ENCODE data around the gene GSTO2. TPM values are rescaled to one million over a fixed set of nuclear protein-coding genes. Genes with fewer than 3 reads are reported as not detected.

GSTO2 gene
- total and polyA plus RNA-seq, 10 of the 15 experiments (the other 5 are each of a cell fraction or from before 2014, with no cell fraction given): 0.16 to 0.86 (median 0.46) TPM

DNA sequence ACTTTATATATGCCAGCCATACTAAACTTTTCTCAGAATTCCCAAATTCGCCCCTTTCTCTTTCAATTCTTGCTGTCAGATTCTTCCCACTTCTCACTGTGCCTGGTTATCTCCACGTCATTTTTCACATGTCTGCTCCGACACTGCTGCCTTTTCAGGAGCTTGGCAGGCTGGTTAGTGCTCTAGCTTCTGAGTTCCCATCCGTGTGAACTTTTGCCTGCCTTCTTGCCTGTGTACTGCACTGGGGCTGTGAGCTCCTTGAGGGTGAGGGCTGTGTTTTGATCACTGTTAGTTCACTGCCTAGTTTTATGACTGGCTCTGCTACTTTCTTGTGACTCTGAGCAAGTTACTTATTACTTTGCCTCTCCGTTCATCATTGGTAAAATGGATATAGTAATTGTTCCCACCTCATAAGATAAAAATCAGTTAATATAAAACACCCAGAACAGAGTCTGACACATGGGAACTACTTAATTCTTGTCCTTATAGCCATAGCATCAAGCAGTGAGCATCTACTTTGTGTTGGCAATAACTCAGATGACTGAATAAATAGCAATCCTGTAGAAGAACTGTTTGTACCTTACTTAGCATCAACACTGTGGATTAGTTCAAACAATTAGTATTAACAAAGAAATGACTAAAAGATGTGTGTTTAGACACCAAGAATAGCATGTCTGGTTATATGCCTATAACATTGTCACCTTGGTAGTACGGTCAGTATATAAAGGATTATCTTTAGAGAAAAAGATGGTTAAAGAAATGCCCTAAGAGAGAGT lies 8.8 kb upstream of the GSTO2 start:
- peaks cover 0 to 31% of the 10 kb centered on the region in 2 experiments; a peak in 3 of 4 replicates for H3K36me3 ChIP-seq (ENCODE audit: control insufficient read depth in 2 of 2, insufficient read depth in 2 of 2, low read length in 1 of 2)
- 86% methylated on average over 6 of the region's 6 CpGs for WGBS (ENCODE audit: insufficient coverage, insufficient replicate concordance, low lambda C conversion rate, missing lambda C conversion rate)
- SMC1A ChIA-PET (ENCODE audit: uncharacterized antibody, unreplicated experiment): no interaction called here
- no TSS peak for BruUV-seq (replicated peaks)
- intact Hi-C loops (cut with micrococcal nuclease; ENCODE audit: unreplicated experiment): loop anchor here (10.0 kb wide), 1 partner anchor 355 kb away; no protein-coding TSS in a partner anchor
- DNase-seq (ENCODE audit: low read depth, low spot score) (no peak), ATAC-seq (no peak), FAIRE-seq (no peak)
- in situ Hi-C loops (cut with MboI): no loop called here
- H3K79me2 ChIP-seq (ENCODE audit: control insufficient read depth, insufficient read depth, low read length): peaks cover 50% of the 10 kb centered on the region
- RAD21 ChIA-PET (ENCODE audit: unreplicated experiment): no interaction called here
- no peaks in the 10 kb centered on the region for H3K9me3 ChIP-seq (replicated peaks; ENCODE audit: control insufficient read depth, insufficient read depth, low read length)
- no peak overlapping the region for H3K4me3 ChIP-seq
- no peak overlapping the region for H3K9ac ChIP-seq (ENCODE audit: control insufficient read depth, insufficient read depth, low read length)
- CTCF ChIA-PET: interaction anchor here (1.0 to 13.2 kb wide), 3 partner anchors 12 to 31 kb away, joined by 3 to 105 read pairs (median 4); no protein-coding TSS in a partner anchor
- no peak overlapping the region for H3K4me2 ChIP-seq (ENCODE audit: control insufficient read depth, insufficient read depth)
- H4K20me1 ChIP-seq (ENCODE audit: control insufficient read depth, insufficient read depth): no peaks in the 10 kb centered on the region
- no peak overlapping the region for H2AFZ ChIP-seq (ENCODE audit: control insufficient read depth, low read depth, low read length)
- no peaks in the 10 kb centered on the region for H3K27me3 ChIP-seq (replicated peaks in 1 of 2; ENCODE audit: control insufficient read depth in 2 of 2, insufficient read depth in 2 of 2, low read length in 1 of 2)
- POLR2A ChIA-PET: no interaction called here
- H3K4me1 ChIP-seq (ENCODE audit: control insufficient read depth, insufficient read depth, low read length): peaks cover 3% of the 10 kb centered on the region; the same call in 1 of the 2 replicates
- H3K27ac ChIP-seq (ENCODE audit: control insufficient read depth, insufficient read depth): no peak overlapping the region
- TF ChIP-seq, protein P1, sequence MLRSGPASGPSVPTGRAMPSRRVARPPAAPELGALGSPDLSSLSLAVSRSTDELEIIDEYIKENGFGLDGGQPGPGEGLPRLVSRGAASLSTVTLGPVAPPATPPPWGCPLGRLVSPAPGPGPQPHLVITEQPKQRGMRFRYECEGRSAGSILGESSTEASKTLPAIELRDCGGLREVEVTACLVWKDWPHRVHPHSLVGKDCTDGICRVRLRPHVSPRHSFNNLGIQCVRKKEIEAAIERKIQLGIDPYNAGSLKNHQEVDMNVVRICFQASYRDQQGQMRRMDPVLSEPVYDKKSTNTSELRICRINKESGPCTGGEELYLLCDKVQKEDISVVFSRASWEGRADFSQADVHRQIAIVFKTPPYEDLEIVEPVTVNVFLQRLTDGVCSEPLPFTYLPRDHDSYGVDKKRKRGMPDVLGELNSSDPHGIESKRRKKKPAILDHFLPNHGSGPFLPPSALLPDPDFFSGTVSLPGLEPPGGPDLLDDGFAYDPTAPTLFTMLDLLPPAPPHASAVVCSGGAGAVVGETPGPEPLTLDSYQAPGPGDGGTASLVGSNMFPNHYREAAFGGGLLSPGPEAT (IDR thresholded peaks at IDR 0.05; ENCODE audit: low read depth): no peak
- TF ChIP-seq, protein P2, sequence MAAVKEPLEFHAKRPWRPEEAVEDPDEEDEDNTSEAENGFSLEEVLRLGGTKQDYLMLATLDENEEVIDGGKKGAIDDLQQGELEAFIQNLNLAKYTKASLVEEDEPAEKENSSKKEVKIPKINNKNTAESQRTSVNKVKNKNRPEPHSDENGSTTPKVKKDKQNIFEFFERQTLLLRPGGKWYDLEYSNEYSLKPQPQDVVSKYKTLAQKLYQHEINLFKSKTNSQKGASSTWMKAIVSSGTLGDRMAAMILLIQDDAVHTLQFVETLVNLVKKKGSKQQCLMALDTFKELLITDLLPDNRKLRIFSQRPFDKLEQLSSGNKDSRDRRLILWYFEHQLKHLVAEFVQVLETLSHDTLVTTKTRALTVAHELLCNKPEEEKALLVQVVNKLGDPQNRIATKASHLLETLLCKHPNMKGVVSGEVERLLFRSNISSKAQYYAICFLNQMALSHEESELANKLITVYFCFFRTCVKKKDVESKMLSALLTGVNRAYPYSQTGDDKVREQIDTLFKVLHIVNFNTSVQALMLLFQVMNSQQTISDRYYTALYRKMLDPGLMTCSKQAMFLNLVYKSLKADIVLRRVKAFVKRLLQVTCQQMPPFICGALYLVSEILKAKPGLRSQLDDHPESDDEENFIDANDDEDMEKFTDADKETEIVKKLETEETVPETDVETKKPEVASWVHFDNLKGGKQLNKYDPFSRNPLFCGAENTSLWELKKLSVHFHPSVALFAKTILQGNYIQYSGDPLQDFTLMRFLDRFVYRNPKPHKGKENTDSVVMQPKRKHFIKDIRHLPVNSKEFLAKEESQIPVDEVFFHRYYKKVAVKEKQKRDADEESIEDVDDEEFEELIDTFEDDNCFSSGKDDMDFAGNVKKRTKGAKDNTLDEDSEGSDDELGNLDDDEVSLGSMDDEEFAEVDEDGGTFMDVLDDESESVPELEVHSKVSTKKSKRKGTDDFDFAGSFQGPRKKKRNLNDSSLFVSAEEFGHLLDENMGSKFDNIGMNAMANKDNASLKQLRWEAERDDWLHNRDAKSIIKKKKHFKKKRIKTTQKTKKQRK (IDR thresholded peaks at IDR 0.05; ENCODE audit: low read depth, low read length): no peak
- TF ChIP-seq CREM (IDR thresholded peaks at IDR 0.05; ENCODE audit: low read depth) (no peak), CHD1 (IDR thresholded peaks at IDR 0.05; ENCODE audit: low read depth, low read length) (no peak), ZNF384 (IDR thresholded peaks at IDR 0.05; ENCODE audit: borderline replicate concordance, low read depth, low read length) (no peak), MYC (IDR thresholded peaks at IDR 0.05; ENCODE audit: insufficient read depth, insufficient read length, insufficient replicate concordance, low read length, severe bottlenecking) (no peak), NFYB (IDR thresholded peaks at IDR 0.05; ENCODE audit: insufficient read depth, low read depth, low read length) (no peak), PAX8 (IDR thresholded peaks at IDR 0.05) (no peak), MTA2 (IDR thresholded peaks at IDR 0.05; ENCODE audit: low read depth) (no peak), POLR2AphosphoS2 (IDR thresholded peaks at IDR 0.05; ENCODE audit: low read depth, low read length) (no peak), HDAC6 (IDR thresholded peaks at IDR 0.05; ENCODE audit: unreplicated experiment) (no peak), STAT1 (conservative IDR thresholded peaks at IDR 0.05) (no peak), TAF1 (IDR thresholded peaks at IDR 0.05; ENCODE audit: borderline replicate concordance, low read depth, low read length) (no peak), SIX5 (IDR thresholded peaks at IDR 0.05; ENCODE audit: low read depth, low read length, severe bottlenecking) (no peak), POLR2A (IDR thresholded peaks at IDR 0.05; ENCODE audit: low read depth, low read length) (no peak), RUNX3 (IDR thresholded peaks at IDR 0.05; ENCODE audit: low read length) (no peak)

All from GM12878 (cell line).